Uterus (tissue), 2 donors: ENCODE results near the gene PDLIM5.

Experiments used
- POLR2A ChIP-seq, 2 donors: fragments of 450-650 bp; IDR thresholded peaks; one replicate each; pipeline ENCODE4 v1.6.1; 2016; ENCODE audit warnings: antibody characterized with exemption in 2 of 2, mild to moderate bottlenecking in 1 of 2, moderate library complexity in 1 of 2
- TF ChIP-seq, protein P1 (sequence below), 4 experiments: fragments of 200-600 bp in 2 of 4; fragments of 450-650 bp in 2 of 4; sonication (generic) in 2 of 4; IDR thresholded peaks; one replicate each; pipeline ENCODE4 v1.5.1; 2016 to 2019; ENCODE audit warnings: antibody characterized with exemption in 4 of 4, mild to moderate bottlenecking in 2 of 4, moderate library complexity in 1 of 4

DNA sequence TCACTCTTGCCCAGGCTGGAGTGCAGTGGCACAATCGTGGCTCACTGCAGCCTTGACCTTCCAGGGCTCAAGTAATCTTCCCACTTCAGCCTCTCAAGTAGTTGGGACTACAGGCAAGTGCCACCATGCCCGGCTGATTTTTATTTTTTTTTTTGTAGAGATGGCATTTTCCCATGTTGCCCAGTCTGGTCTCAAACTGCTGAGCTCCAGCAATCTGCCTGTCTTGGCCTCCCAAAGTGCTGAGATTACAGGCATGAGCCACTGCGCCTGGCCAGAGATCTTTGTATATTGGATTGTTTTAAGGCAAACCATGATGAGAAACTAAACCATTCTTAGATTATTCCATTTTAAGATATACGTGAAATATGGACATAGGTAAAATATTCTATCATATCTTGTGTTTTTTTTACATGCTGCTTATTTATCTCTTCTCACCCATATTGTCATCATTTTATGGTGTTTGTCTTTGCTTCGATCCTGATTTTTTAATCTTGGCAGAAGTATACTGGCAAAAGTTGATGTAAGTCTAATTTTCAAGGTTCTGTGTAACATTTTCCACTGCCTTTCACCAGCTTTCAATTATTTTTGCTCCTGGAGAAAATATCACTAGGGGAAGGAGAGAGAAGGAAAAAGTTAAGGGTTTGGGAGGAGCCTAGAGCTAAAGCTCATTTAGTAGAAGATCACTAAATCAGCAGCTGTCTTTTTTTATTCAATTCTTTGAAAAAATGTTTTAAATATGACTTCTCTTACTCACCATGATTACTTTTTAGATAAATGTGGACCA lies 27.8 kb downstream of the PDLIM5 start:
- TF ChIP-seq, protein P1, sequence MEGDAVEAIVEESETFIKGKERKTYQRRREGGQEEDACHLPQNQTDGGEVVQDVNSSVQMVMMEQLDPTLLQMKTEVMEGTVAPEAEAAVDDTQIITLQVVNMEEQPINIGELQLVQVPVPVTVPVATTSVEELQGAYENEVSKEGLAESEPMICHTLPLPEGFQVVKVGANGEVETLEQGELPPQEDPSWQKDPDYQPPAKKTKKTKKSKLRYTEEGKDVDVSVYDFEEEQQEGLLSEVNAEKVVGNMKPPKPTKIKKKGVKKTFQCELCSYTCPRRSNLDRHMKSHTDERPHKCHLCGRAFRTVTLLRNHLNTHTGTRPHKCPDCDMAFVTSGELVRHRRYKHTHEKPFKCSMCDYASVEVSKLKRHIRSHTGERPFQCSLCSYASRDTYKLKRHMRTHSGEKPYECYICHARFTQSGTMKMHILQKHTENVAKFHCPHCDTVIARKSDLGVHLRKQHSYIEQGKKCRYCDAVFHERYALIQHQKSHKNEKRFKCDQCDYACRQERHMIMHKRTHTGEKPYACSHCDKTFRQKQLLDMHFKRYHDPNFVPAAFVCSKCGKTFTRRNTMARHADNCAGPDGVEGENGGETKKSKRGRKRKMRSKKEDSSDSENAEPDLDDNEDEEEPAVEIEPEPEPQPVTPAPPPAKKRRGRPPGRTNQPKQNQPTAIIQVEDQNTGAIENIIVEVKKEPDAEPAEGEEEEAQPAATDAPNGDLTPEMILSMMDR (IDR thresholded peaks at IDR 0.05) = no peak
- TF ChIP-seq POLR2A (IDR thresholded peaks at IDR 0.05) = no peak
